ENCODE results near the gene SEMA3B. TPM values are rescaled to one million over a fixed set of nuclear protein-coding genes. Genes with fewer than 3 reads are reported as not detected.

Gene SEMA3B
- total RNA-seq, 2 experiments from 2014 or later, result 0.28 to 0.82 TPM

GRCh38 chr3:50320853-50321335, 51.9 kb downstream of the SEMA3B start:
- no peaks in the 10 kb centered on the region for H3K79me2 ChIP-seq (ENCODE audit: insufficient read depth, low read depth, low read length)
- peak overlapping the region; percentile 72 for H3K4me3 ChIP-seq (ENCODE audit: low read depth, low read length, poor library complexity, severe bottlenecking)
- no peak for TF ChIP-seq EZH2phosphoT487 (IDR thresholded peaks at IDR 0.05; ENCODE audit: borderline replicate concordance, low read depth, low read length)
- TF ChIP-seq CTCF (conservative IDR thresholded peaks at IDR 0.05; ENCODE audit: low read length), result no peak
- no TSS peak for BruUV-seq (replicated peaks)
- H3K9me3 ChIP-seq (ENCODE audit: low read length), result no peaks in the 10 kb centered on the region
- H4K20me1 ChIP-seq (ENCODE audit: insufficient read depth, low read length), result no peaks in the 10 kb centered on the region
- H3K4me1 ChIP-seq (ENCODE audit: insufficient read depth, low read length, poor library complexity, severe bottlenecking), result peaks cover 49% of the 10 kb centered on the region
- intact Hi-C loops (cut with micrococcal nuclease; ENCODE audit: unreplicated experiment), result loop anchor here (5.0 kb wide), 1 partner anchor 94 kb away; no protein-coding TSS in a partner anchor
- DNase-seq (ENCODE audit: low spot score), result peak; percentile 82
- ChIA-PET POLR2A (interaction anchor here (0.9 to 1.1 kb wide), 2 partner anchors 13 to 16 kb away, joined by 5 to 6 read pairs; no protein-coding TSS in a partner anchor), CTCF (ENCODE audit: unreplicated experiment) (interaction anchor here (0.6 kb wide), 1 partner anchor 28 kb away, joined by 3 read pairs; no protein-coding TSS in a partner anchor)
- peak overlapping the region; percentile 73 for H3K4me2 ChIP-seq (ENCODE audit: low read length)
- peak overlapping the region; percentile 51 for H3K27ac ChIP-seq (ENCODE audit: low read depth, low read length, poor library complexity, severe bottlenecking)
- H3K36me3 ChIP-seq (ENCODE audit: insufficient read depth, low read length), result peaks cover 20% of the 10 kb centered on the region; the same call in 1 of the 2 replicates
- H2AFZ ChIP-seq (ENCODE audit: low read length), result peak overlapping the region; percentile 59
- no peaks in the 10 kb centered on the region for H3K9me2 ChIP-seq (ENCODE audit: insufficient read depth, low read length)

GRCh38 chr3:50321336-50322114, 52.6 kb downstream of the SEMA3B start:
- Histone ChIP-seq H3K4me3 (ENCODE audit: low read depth, low read length, poor library complexity, severe bottlenecking) (peak overlapping the region; percentile 72), H2AFZ (ENCODE audit: low read length) (peak overlapping the region; percentile 59), H3K4me1 (ENCODE audit: insufficient read depth, low read length, poor library complexity, severe bottlenecking) (peaks cover 45% of the 10 kb centered on the region), H3K4me2 (ENCODE audit: low read length) (peak overlapping the region; percentile 73), H4K20me1 (ENCODE audit: insufficient read depth, low read length) (no peaks in the 10 kb centered on the region), H3K79me2 (ENCODE audit: insufficient read depth, low read depth, low read length) (no peaks in the 10 kb centered on the region), H3K9me3 (ENCODE audit: low read length) (no peaks in the 10 kb centered on the region), H3K27ac (ENCODE audit: low read depth, low read length, poor library complexity, severe bottlenecking) (peak overlapping the region; percentile 51), H3K36me3 (ENCODE audit: insufficient read depth, low read length) (peaks cover 24% of the 10 kb centered on the region; the same call in 1 of the 2 replicates), H3K9me2 (ENCODE audit: insufficient read depth, low read length) (no peaks in the 10 kb centered on the region)
- TF ChIP-seq EZH2phosphoT487 (IDR thresholded peaks at IDR 0.05; ENCODE audit: borderline replicate concordance, low read depth, low read length) (no peak), CTCF (conservative IDR thresholded peaks at IDR 0.05; ENCODE audit: low read length) (peak; percentile 75)
- no TSS peak for BruUV-seq (replicated peaks)
- intact Hi-C loops (cut with micrococcal nuclease; ENCODE audit: unreplicated experiment), result loop anchor here (5.0 kb wide), 1 partner anchor 94 kb away; no protein-coding TSS in a partner anchor
- CTCF ChIA-PET (ENCODE audit: unreplicated experiment), result no interaction called here
- POLR2A ChIA-PET, result interaction anchor here (1.1 kb wide), 1 partner anchor 15 kb away, joined by 6 read pairs; no protein-coding TSS in a partner anchor
- DNase-seq (ENCODE audit: low spot score), result peak; percentile 92

GRCh38 chr3:50322115-50322385, 53.1 kb downstream of the SEMA3B start:
- H3K27ac ChIP-seq (ENCODE audit: low read depth, low read length, poor library complexity, severe bottlenecking), result no peak overlapping the region
- H3K9me3 ChIP-seq (ENCODE audit: low read length), result no peaks in the 10 kb centered on the region
- intact Hi-C loops (cut with micrococcal nuclease; ENCODE audit: unreplicated experiment), result loop anchor here (5.0 kb wide), 1 partner anchor 95 kb away; no protein-coding TSS in a partner anchor
- peak overlapping the region; percentile 59; the same call in 1 of the 2 replicates for H2AFZ ChIP-seq (ENCODE audit: low read length)
- BruUV-seq (replicated peaks), result no TSS peak
- DNase-seq (ENCODE audit: low spot score), result no peak
- POLR2A ChIA-PET, result no interaction called here
- H3K4me2 ChIP-seq (ENCODE audit: low read length), result peak overlapping the region; percentile 73
- peak overlapping the region; percentile 72 for H3K4me3 ChIP-seq (ENCODE audit: low read depth, low read length, poor library complexity, severe bottlenecking)
- CTCF ChIA-PET (ENCODE audit: unreplicated experiment), result no interaction called here
- no peaks in the 10 kb centered on the region for H4K20me1 ChIP-seq (ENCODE audit: insufficient read depth, low read length)
- H3K4me1 ChIP-seq (ENCODE audit: insufficient read depth, low read length, poor library complexity, severe bottlenecking), result peaks cover 43% of the 10 kb centered on the region
- H3K36me3 ChIP-seq (ENCODE audit: insufficient read depth, low read length), result peaks cover 24% of the 10 kb centered on the region; the same call in 1 of the 2 replicates
- H3K9me2 ChIP-seq (ENCODE audit: insufficient read depth, low read length), result no peaks in the 10 kb centered on the region
- H3K79me2 ChIP-seq (ENCODE audit: insufficient read depth, low read depth, low read length), result peaks cover 4% of the 10 kb centered on the region; the same call in 1 of the 2 replicates
- TF ChIP-seq EZH2phosphoT487 (IDR thresholded peaks at IDR 0.05; ENCODE audit: borderline replicate concordance, low read depth, low read length) (no peak), CTCF (conservative IDR thresholded peaks at IDR 0.05; ENCODE audit: low read length) (no peak)
